RWPE1 (cell line): ENCODE measurements around the gene APRT.
"Not testable (repeated sequence)": the region's sequence is repeated elsewhere in the genome, so short reads cannot be mapped to it uniquely, and the experiment has no call there.

Source experiments
- CTCF ChIA-PET: fragments of 350-600 bp; sonication (Branson Sonifier 250); formaldehyde crosslinking; extraction: SDS; loops from one replicate; lab custom pipeline; 2021; lab: Yijun Ruan, JAX
- POLR2A ChIA-PET: fragments of 400-600 bp; formaldehyde crosslinking; extraction: SDS; loops from one replicate; lab custom pipeline; 2020; ENCODE audit warnings: antibody characterized with exemption; ENCODE audit not compliant: low non-redundant PET; lab: Yijun Ruan, JAX
- DNase-seq: peaks from one replicate; pipeline ENCODE4 v3.0.0; 2012; ENCODE audit warnings: low spot score
- H3K27ac ChIP-seq: fragments of 450-650 bp; 2 replicates; pipeline ENCODE4 v1.5.1; 2017
- CTCF ChIP-seq: fragments of 450-650 bp; conservative IDR thresholded peaks from 2 replicates; pipeline ENCODE4 v1.5.1; 2017; ENCODE audit warnings: low read depth, mild to moderate bottlenecking

Gene APRT

GRCh38 chr16:88825146-88825545 lies 13.4 kb upstream of the APRT start:
- CTCF ChIA-PET, result interaction anchor here (0.8 kb wide), 1 partner anchor 9 kb away, joined by 3 read pairs; no protein-coding TSS in a partner anchor
- no peak for DNase-seq

GRCh38 chr16:88824256-88825077 lies 12.7 kb upstream of the APRT start:
- TF ChIP-seq CTCF, result no peak
- no peak for DNase-seq
- CTCF ChIA-PET, result interaction anchor here (0.8 kb wide), 1 partner anchor 9 kb away, joined by 3 read pairs; no protein-coding TSS in a partner anchor
- H3K27ac ChIP-seq, result peak overlapping the region; percentile 83
- POLR2A ChIA-PET, result no interaction called here

More at GRCh38 chr16:88825146-88825545, 13.4 kb upstream of the APRT start:
- peak overlapping the region; percentile 83 for H3K27ac ChIP-seq
- no peak for TF ChIP-seq CTCF
- POLR2A ChIA-PET, result no interaction called here

- H3K27ac ChIP-seq, DNase-seq, CTCF ChIA-PET, POLR2A ChIA-PET: not testable (repeated sequence)
Measured at GRCh38 chr16:88823646-88824045, 11.9 kb upstream of the APRT start.

- POLR2A ChIA-PET, result no interaction called here
- CTCF ChIA-PET, result no interaction called here
- H3K27ac ChIP-seq, result peak overlapping the region; percentile 11; the same call in 1 of the 2 replicates
- no peak for TF ChIP-seq CTCF
- DNase-seq, result no peak
Measured at GRCh38 chr16:88822281-88823040, 10.7 kb upstream of the APRT start.

GRCh38 chr16:88821168-88821850 lies 9.6 kb upstream of the APRT start:
- no peak for DNase-seq
- ChIA-PET CTCF (interaction anchor here (0.6 kb wide), 2 partner anchors 37 to 122 kb away, joined by 3 read pairs; no protein-coding TSS in a partner anchor), POLR2A (no interaction called here)
- TF ChIP-seq CTCF, result no peak
- 0 out of 2 replicates have a peak overlapping the region, but pooled peaks have one; percentile 8 for H3K27ac ChIP-seq

- no peak for TF ChIP-seq CTCF
- POLR2A ChIA-PET, result interaction anchor here (0.8 kb wide), 1 partner anchor 76 kb away, joined by 5 read pairs; no protein-coding TSS in a partner anchor
- peak overlapping the region; percentile 8; the same call in 1 of the 2 replicates for H3K27ac ChIP-seq
- DNase-seq, result no peak
- CTCF ChIA-PET, result no interaction called here
Measured at GRCh38 chr16:88820385-88821025, 8.8 kb upstream of the APRT start.
